ENCODE results near the gene IFNG. TPM values are rescaled to one million over a fixed set of nuclear protein-coding genes. Genes with fewer than 3 reads are reported as not detected.

Gene IFNG
- total RNA-seq, 1 experiment from 2014 or later, result not detected

DNA sequence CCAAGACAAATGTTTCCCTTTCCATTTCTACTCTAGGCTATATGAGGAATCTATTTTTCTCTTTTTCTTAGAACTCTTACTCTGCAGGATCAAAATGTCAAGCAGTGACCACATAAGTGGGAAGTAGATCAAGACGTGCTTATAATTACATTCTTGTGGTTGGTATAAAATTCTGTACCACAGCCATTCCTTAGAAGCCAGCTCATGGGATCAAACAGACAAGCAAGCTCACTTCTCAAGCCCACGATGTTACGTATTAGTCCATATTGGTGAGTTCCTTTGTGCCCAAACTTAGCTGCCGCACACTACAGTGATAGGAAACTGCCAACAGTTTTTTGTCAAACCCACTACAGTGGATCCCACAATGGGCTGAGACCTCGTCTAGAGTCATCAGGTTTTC, 53.4 kb downstream of the IFNG start:
- Histone ChIP-seq H3K9me3 (no peaks in the 10 kb centered on the region), H3K27me3 (no peaks in the 10 kb centered on the region), H3K36me3 (no peaks in the 10 kb centered on the region), H3K4me3 (no peak overlapping the region)
- DNase-seq, result no peak

Other genes with a start within 250 kb of the IFNG start
- gene IFNG-AS1, start 170.3 kb downstream of the IFNG start, total RNA-seq (2014; rRNA removed; shearing (Covaris generic); ENCODE audit: low replicate concordance), result not detected in 2 replicates
- gene IL26, start 66.1 kb upstream of the IFNG start, total RNA-seq (2014; rRNA removed; shearing (Covaris generic); ENCODE audit: low replicate concordance), result 0.64 and 1.6 TPM in 2 replicates
- not detected in 2 replicates for gene IL22, start 93.9 kb upstream of the IFNG start, total RNA-seq (2014; rRNA removed; shearing (Covaris generic); ENCODE audit: low replicate concordance)
- 8.0 and 12.6 TPM in 2 replicates for gene MDM1, start 172.6 kb upstream of the IFNG start, total RNA-seq (2014; rRNA removed; shearing (Covaris generic); ENCODE audit: low replicate concordance)

Data from MG63 (cell line).